ENCODE measurements around the gene TMEM208. TPM values are rescaled to one million over a fixed set of nuclear protein-coding genes. Genes with fewer than 3 reads are reported as not detected.

TMEM208 gene
- polyA plus RNA-seq, 3 donors: 45.4 to 130 (median 117) TPM

- H3K27ac ChIP-seq (ENCODE audit: low read depth in 1 of 2, low read length in 2 of 2): peak within 1 kb of the TSS; percentile 53 to 87
- H3K9ac ChIP-seq (ENCODE audit: insufficient read depth, low read length, poor library complexity, severe bottlenecking): peak within 1 kb of the TSS; percentile 95
- peaks cover 30% of the 10 kb centered on the region for H3K4me1 Mint-ChIP-seq
- peaks cover 50% of the 10 kb centered on the region for H4K20me1 ChIP-seq (ENCODE audit: insufficient read depth, low read length)
- intact Hi-C loops (cut with micrococcal nuclease): loop anchor here (2.0 to 5.0 kb wide), 3 partner anchors 31 to 55 kb away; partner anchors contain the start of genes FHOD1 (in 2 of the 2) and TMEM208 (in 2 of the 2)
- peaks cover 0 to under 1% (median 0%) of the 10 kb centered on the region in 3 donors for H3K27me3 Mint-ChIP-seq (ENCODE audit: low read depth in 3 of 3)
- peak within 1 kb of the TSS; percentile 79 to 88 (median 83) for H3K27ac Mint-ChIP-seq
- no peaks in the 10 kb centered on the region for H3K27me3 ChIP-seq (ENCODE audit: control insufficient read depth in 2 of 2, insufficient read depth in 2 of 2, low read length in 2 of 2)
- WGBS (ENCODE audit: insufficient coverage): 0% methylated on average over 54 of the region's 54 CpGs
- no peak for TF ChIP-seq CTCF (IDR thresholded peaks at IDR 0.05)
- H3K4me3 ChIP-seq (replicated peaks in 1 of 3; ENCODE audit: low read depth in 2 of 3, low read length in 3 of 3): peak within 1 kb of the TSS; percentile 81 to 99 (median 95)
- peaks cover 18 to 20% of the 10 kb centered on the region in 2 donors for H3K4me1 ChIP-seq (ENCODE audit: control insufficient read depth in 1 of 2, insufficient read depth in 2 of 2, low read length in 2 of 2)
- peaks cover 31 to 39% of the 10 kb centered on the region in 2 donors for H3K36me3 Mint-ChIP-seq
- peak within 1 kb of the TSS; percentile 83 for H3K4me2 ChIP-seq (replicated peaks; ENCODE audit: extremely low read depth, low read length, poor library complexity, severe bottlenecking)
- H3K36me3 ChIP-seq (replicated peaks in 1 of 2; ENCODE audit: control insufficient read depth in 1 of 2, insufficient read depth in 2 of 2, low read length in 2 of 2): peaks cover 30 to 33% of the 10 kb centered on the region in 2 donors
- peak within 1 kb of the TSS; percentile 83 to 88 for H3K4me3 Mint-ChIP-seq
- H2AFZ ChIP-seq (ENCODE audit: insufficient read depth, low read depth, low read length, poor library complexity, severe bottlenecking): peak within 1 kb of the TSS; percentile 88
- H3K79me2 ChIP-seq (ENCODE audit: insufficient read depth, low read length): peaks cover 30% of the 10 kb centered on the region
- DNase-seq: peak; percentile 92 to 94 (median 93)
- H3K9me3 Mint-ChIP-seq: peaks cover 0 to 2% (median 0%) of the 10 kb centered on the region in 7 donors
- H3K9me3 ChIP-seq (replicated peaks in 1 of 2; ENCODE audit: control insufficient read depth in 1 of 2, insufficient read depth in 1 of 2, low read length in 2 of 2): no peaks in the 10 kb centered on the region
Observed at GRCh38 chr16:67191995-67192681, 34.8 kb upstream of the TMEM208 start, which contains the start of gene E2F4. Gene E2F4 (plus strand): TSS chr16:67192155. CDS start chr16:67192228, 73 bp downstream.

- WGBS (ENCODE audit: insufficient coverage): 65% methylated on average over 5 of the region's 17 CpGs
- H3K4me1 ChIP-seq (ENCODE audit: control insufficient read depth in 1 of 2, insufficient read depth in 2 of 2, low read length in 2 of 2): peaks cover 18 to 20% of the 10 kb centered on the region in 2 donors
- peak overlapping the region; percentile 79 to 88 (median 83) for H3K27ac Mint-ChIP-seq
Observed at GRCh38 chr16:67192781-67193361, 34.1 kb upstream of the TMEM208 start.

More at GRCh38 chr16:67192781-67193361, 34.1 kb upstream of the TMEM208 start:
- H4K20me1 ChIP-seq (ENCODE audit: insufficient read depth, low read length): peaks cover 58% of the 10 kb centered on the region
- peak overlapping the region; percentile 83 for H3K4me2 ChIP-seq (replicated peaks; ENCODE audit: extremely low read depth, low read length, poor library complexity, severe bottlenecking)
- peak overlapping the region; percentile 81 to 99 (median 95) for H3K4me3 ChIP-seq (replicated peaks in 1 of 3; ENCODE audit: low read depth in 2 of 3, low read length in 3 of 3)
- peak overlapping the region; percentile 95 for H3K9ac ChIP-seq (ENCODE audit: insufficient read depth, low read length, poor library complexity, severe bottlenecking)
- H3K79me2 ChIP-seq (ENCODE audit: insufficient read depth, low read length): peaks cover 30% of the 10 kb centered on the region
- H3K27ac ChIP-seq (ENCODE audit: low read depth in 1 of 2, low read length in 2 of 2): peak overlapping the region; percentile 53 to 87
- TF ChIP-seq CTCF (IDR thresholded peaks at IDR 0.05): no peak
- Mint-ChIP-seq H3K27me3 (ENCODE audit: low read depth in 3 of 3) (no peaks in the 10 kb centered on the region), H3K9me3 (peaks cover 0 to 2% (median 0%) of the 10 kb centered on the region in 7 donors), H3K4me3 (peak overlapping the region; percentile 83 to 88), H3K4me1 (peaks cover 34% of the 10 kb centered on the region), H3K36me3 (peaks cover 35 to 47% of the 10 kb centered on the region in 2 donors)
- no peaks in the 10 kb centered on the region for H3K9me3 ChIP-seq (replicated peaks in 1 of 2; ENCODE audit: control insufficient read depth in 1 of 2, insufficient read depth in 1 of 2, low read length in 2 of 2)
- H3K36me3 ChIP-seq (replicated peaks in 1 of 2; ENCODE audit: control insufficient read depth in 1 of 2, insufficient read depth in 2 of 2, low read length in 2 of 2): peaks cover 37 to 41% of the 10 kb centered on the region in 2 donors
- intact Hi-C loops (cut with micrococcal nuclease): loop anchor here (2.0 to 5.0 kb wide), 3 partner anchors 32 to 54 kb away; partner anchors contain the start of genes FHOD1 (in 2 of the 2) and TMEM208 (in 2 of the 2)
- no peaks in the 10 kb centered on the region for H3K27me3 ChIP-seq (ENCODE audit: control insufficient read depth in 2 of 2, insufficient read depth in 2 of 2, low read length in 2 of 2)
- peak overlapping the region; percentile 88 for H2AFZ ChIP-seq (ENCODE audit: insufficient read depth, low read depth, low read length, poor library complexity, severe bottlenecking)
- DNase-seq: no peak

All from CD14-positive monocyte (primary cell).